ENCODE results near the gene FNDC7. TPM values are rescaled to one million over a fixed set of nuclear protein-coding genes. Genes with fewer than 3 reads are reported as not detected.

FNDC7 gene
- total and polyA plus RNA-seq, 9 of the 15 experiments (the other 6 are each of a cell fraction or from before 2014, with no cell fraction given): not detected

DNA sequence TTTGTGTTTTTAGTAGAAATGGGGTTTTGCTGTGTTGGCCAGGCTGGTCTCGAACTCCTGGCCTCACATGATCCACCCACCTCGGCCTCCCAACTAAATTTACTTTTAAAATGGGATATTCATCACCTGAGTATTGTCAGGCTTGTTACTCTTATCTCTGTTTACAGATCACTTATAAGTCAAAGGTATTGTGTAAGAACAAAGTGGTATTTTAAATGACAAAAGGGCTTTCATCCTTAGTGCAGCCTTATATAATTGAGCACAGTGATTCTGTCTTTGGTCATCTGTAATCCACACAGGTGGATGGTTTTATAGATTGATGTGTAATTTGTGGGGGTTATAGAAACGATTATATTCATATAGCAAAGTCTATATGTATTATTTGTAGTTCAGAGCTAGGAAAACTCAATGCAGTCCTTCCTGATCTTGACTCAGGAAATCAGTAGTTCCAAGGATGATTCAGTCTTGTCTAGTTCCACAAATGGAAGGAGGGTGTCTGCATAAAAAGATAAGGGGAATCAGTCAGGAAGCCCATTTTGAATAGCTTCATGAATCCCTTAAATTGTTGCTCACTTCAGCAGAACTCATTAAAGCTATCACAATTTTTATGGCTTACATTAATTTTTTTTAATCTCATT, 68.3 kb downstream of the FNDC7 start (continued):
- peak; percentile 51; the same call in 1 of the 2 replicates for TF ChIP-seq FOXM1 (IDR thresholded peaks at IDR 0.05; ENCODE audit: low read depth)
- TF ChIP-seq FOXM1 (CRISPR knock-in tag; IDR thresholded peaks at IDR 0.05; ENCODE audit: low read depth): no peak
- TF ChIP-seq SMARCA4 (IDR thresholded peaks at IDR 0.05): peak; percentile 82
- 0 out of 2 replicates have a peak, but pooled peaks have one; percentile 27 for TF ChIP-seq ILF3 (IDR thresholded peaks at IDR 0.05; ENCODE audit: borderline replicate concordance)
- no peak for TF ChIP-seq ZNF431 (CRISPR knock-in tag; IDR thresholded peaks at IDR 0.05)
- no peak for TF ChIP-seq BHLHE40 (IDR thresholded peaks at IDR 0.05; ENCODE audit: low read length)
- TF ChIP-seq ZNF12 (CRISPR knock-in tag; IDR thresholded peaks at IDR 0.05): no peak
- TF ChIP-seq SIX5 (IDR thresholded peaks at IDR 0.05; ENCODE audit: borderline replicate concordance in 1 of 2, insufficient read depth in 1 of 2, low read depth in 1 of 2, low read length in 2 of 2): no peak
- peak; percentile 89 for TF ChIP-seq TCF3 (CRISPR knock-in tag; IDR thresholded peaks at IDR 0.05)
- TF ChIP-seq, protein P1, sequence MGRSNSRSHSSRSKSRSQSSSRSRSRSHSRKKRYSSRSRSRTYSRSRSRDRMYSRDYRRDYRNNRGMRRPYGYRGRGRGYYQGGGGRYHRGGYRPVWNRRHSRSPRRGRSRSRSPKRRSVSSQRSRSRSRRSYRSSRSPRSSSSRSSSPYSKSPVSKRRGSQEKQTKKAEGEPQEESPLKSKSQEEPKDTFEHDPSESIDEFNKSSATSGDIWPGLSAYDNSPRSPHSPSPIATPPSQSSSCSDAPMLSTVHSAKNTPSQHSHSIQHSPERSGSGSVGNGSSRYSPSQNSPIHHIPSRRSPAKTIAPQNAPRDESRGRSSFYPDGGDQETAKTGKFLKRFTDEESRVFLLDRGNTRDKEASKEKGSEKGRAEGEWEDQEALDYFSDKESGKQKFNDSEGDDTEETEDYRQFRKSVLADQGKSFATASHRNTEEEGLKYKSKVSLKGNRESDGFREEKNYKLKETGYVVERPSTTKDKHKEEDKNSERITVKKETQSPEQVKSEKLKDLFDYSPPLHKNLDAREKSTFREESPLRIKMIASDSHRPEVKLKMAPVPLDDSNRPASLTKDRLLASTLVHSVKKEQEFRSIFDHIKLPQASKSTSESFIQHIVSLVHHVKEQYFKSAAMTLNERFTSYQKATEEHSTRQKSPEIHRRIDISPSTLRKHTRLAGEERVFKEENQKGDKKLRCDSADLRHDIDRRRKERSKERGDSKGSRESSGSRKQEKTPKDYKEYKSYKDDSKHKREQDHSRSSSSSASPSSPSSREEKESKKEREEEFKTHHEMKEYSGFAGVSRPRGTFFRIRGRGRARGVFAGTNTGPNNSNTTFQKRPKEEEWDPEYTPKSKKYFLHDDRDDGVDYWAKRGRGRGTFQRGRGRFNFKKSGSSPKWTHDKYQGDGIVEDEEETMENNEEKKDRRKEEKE (IDR thresholded peaks at IDR 0.05; ENCODE audit: borderline replicate concordance in 1 of 2, control insufficient read depth in 1 of 2, low read depth in 2 of 2, low read length in 1 of 2): no peak
- no peak; the same call in 1 of the 2 replicates for TF ChIP-seq TRIM28 (IDR thresholded peaks at IDR 0.05)
- no peak for TF ChIP-seq RBBP5 (IDR thresholded peaks at IDR 0.05; ENCODE audit: borderline replicate concordance, insufficient read depth, low read length, poor library complexity, severe bottlenecking)
- TF ChIP-seq HSF4 (CRISPR knock-in tag; IDR thresholded peaks at IDR 0.05; ENCODE audit: borderline replicate concordance): no peak
- TF ChIP-seq, protein P2, sequence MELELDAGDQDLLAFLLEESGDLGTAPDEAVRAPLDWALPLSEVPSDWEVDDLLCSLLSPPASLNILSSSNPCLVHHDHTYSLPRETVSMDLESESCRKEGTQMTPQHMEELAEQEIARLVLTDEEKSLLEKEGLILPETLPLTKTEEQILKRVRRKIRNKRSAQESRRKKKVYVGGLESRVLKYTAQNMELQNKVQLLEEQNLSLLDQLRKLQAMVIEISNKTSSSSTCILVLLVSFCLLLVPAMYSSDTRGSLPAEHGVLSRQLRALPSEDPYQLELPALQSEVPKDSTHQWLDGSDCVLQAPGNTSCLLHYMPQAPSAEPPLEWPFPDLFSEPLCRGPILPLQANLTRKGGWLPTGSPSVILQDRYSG (tag; conservative IDR thresholded peaks at IDR 0.05; ENCODE audit: low read depth): no peak
- TF ChIP-seq, protein P3, sequence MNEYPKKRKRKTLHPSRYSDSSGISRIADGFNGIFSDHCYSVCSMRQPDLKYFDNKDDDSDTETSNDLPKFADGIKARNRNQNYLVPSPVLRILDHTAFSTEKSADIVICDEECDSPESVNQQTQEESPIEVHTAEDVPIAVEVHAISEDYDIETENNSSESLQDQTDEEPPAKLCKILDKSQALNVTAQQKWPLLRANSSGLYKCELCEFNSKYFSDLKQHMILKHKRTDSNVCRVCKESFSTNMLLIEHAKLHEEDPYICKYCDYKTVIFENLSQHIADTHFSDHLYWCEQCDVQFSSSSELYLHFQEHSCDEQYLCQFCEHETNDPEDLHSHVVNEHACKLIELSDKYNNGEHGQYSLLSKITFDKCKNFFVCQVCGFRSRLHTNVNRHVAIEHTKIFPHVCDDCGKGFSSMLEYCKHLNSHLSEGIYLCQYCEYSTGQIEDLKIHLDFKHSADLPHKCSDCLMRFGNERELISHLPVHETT (CRISPR knock-in tag; conservative IDR thresholded peaks at IDR 0.05 in 1 of 2, IDR thresholded peaks at IDR 0.05 in 1 of 2): no peak
- TF ChIP-seq GATAD2B (IDR thresholded peaks at IDR 0.05; ENCODE audit: borderline replicate concordance): 0 out of 2 replicates have a peak, but pooled peaks have one; percentile 38
- TF ChIP-seq BRD9 (IDR thresholded peaks at IDR 0.05; ENCODE audit: low read depth, partially characterized antibody): no peak
- TF ChIP-seq, protein P4, sequence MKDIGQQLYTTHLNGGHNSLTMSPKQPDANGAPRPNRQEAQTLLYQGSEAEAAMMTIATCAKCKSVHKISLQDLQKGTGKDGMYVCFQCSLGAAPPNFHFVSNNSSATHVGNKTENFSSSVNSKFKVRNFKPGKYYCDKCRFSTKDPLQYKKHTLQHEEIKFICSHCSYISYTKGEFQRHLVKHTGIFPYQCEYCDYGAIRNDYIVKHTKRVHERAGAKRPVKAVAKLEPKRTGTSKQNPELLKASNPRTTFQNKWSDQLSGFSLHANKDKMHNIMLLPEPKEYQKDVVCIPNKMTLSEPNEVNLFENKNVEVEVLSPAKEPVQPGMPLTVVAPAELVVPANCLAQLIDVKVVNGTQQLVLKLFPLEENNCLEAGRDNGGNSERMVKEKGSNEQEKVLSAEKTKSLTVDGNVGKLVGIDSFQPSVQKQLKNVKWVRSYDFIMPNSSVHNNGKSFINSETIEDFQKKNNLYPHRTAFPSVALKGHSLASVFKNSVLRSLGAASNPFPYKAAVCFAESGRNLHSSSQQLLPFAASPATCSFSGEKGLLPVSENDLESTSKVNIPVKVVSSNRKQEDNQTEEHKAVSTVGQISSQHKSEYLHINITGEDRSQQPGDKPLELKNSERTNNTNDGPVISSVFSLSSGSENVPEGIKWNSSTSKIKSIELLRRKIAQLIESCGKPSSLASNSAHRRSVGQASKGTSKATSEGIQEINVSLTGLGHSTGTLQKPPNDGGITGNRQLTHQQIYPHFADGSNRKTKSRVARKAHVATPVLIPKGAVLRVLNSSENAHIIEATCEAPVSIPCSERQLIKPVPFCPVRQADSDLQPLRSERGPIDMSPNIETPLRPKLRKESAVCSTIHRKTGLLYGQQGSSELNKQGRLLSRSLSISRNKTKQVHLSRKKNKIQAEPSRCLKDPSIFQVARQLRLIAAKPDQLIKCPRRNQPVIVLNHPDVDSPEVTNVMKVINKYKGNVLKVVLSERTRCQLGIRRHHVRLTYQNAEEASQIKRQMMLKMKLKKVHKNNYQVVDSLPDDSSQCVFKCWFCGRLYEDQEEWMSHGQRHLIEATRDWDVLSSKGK (CRISPR knock-in tag; IDR thresholded peaks at IDR 0.05): no peak
